ENCODE measurements around the gene FAF1. TPM values are rescaled to one million over a fixed set of nuclear protein-coding genes. Genes with fewer than 3 reads are reported as not detected.

The FAF1 gene
- total RNA-seq, 1 donor from 2014 or later = 52.0 TPM

DNA sequence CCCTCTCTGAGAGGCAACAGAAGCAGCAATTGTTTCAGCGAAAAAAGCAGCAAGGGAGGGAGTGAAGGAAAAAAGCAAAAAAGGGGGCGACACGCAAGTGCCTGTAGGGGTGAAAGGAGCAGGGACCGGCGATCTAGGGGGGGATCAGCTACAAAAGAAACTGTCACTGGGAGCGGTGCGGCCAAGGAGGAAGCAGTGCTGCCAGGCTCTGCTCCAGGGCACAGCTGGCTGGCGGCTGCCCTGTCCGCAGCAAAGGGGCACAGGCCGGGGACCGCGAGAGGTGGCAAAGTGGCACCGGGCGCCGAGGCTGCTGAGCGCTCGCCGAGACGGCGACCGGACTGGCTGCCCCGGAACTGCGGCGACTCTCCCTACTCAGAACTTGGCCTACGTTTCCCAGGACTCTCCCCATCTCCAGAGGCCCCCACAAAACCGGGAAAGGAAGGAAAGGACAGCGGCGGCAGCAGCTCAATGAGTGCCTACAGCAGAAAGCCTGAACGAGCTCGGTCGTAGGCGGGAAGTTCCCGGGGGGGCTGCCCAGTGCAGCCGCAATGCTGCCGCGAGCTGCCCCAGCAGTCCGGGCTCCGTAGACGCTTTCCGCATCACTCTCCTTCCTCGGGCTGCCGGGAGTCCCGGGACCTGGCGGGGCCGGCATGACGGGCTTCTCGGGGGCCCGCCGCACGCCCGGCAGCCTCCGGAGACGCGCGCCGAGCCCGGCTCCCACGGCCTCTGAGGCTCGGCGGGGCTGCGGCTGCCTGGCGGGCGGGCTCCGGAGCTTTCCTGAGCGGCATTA is 8.9 kb upstream of the FAF1 start:
- TF ChIP-seq, protein P1, sequence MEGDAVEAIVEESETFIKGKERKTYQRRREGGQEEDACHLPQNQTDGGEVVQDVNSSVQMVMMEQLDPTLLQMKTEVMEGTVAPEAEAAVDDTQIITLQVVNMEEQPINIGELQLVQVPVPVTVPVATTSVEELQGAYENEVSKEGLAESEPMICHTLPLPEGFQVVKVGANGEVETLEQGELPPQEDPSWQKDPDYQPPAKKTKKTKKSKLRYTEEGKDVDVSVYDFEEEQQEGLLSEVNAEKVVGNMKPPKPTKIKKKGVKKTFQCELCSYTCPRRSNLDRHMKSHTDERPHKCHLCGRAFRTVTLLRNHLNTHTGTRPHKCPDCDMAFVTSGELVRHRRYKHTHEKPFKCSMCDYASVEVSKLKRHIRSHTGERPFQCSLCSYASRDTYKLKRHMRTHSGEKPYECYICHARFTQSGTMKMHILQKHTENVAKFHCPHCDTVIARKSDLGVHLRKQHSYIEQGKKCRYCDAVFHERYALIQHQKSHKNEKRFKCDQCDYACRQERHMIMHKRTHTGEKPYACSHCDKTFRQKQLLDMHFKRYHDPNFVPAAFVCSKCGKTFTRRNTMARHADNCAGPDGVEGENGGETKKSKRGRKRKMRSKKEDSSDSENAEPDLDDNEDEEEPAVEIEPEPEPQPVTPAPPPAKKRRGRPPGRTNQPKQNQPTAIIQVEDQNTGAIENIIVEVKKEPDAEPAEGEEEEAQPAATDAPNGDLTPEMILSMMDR (IDR thresholded peaks at IDR 0.05) = no peak
- Mint-ChIP-seq H3K4me1 (ENCODE audit: unreplicated experiment) (peaks cover 29% of the 10 kb centered on the region), H3K9me3 (ENCODE audit: unreplicated experiment) (no peaks in the 10 kb centered on the region), H3K27me3 (ENCODE audit: unreplicated experiment) (no peaks in the 10 kb centered on the region), H3K36me3 (ENCODE audit: unreplicated experiment) (no peaks in the 10 kb centered on the region), H3K27ac (ENCODE audit: unreplicated experiment) (peak overlapping the region; percentile 97), H3K4me3 (ENCODE audit: unreplicated experiment) (peak overlapping the region; percentile 98)
- no peak for DNase-seq (ENCODE audit: extremely low spot score, unreplicated experiment)

DNA sequence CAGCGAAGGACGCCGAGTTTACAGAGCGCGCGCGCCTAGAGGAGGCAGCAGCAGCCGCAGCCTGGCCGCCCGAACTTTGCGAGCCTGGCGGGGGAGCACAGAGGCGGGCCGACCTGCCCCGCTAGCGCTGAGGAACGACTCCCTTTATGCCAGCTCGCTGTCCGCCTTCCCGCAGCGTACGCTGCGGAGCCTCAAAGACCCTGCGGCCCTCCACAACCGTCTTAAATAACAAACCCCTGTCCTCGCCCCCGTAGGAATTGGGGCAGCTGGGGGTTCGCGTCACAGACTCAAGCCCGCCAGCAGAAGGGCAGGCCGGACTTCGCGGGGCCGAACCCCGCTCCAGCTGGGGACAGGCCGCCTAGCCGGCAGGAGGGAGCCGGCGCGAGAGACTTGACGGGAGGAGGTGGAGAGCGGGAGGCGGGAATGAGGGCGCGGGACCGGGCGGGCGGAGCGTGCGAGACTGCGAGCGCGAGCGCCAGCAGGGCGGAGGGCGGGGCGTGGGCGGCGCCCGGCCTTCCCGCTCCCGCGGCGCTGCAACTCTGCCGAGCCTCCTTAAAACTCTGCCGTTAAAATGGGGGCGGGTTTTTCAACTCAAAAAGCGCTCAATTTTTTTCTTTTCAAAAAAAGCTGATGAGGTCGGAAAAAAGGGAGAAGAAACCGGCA is 8.2 kb upstream of the FAF1 start:
- H3K36me3 Mint-ChIP-seq (ENCODE audit: unreplicated experiment) = no peaks in the 10 kb centered on the region
- H3K27me3 Mint-ChIP-seq (ENCODE audit: unreplicated experiment) = no peaks in the 10 kb centered on the region
- DNase-seq (ENCODE audit: extremely low spot score, unreplicated experiment) = peak; percentile 96
- TF ChIP-seq, protein P1 (IDR thresholded peaks at IDR 0.05) = peak; percentile 56
- peaks cover 24% of the 10 kb centered on the region for H3K4me1 Mint-ChIP-seq (ENCODE audit: unreplicated experiment)
- H3K27ac Mint-ChIP-seq (ENCODE audit: unreplicated experiment) = peak overlapping the region; percentile 96
- H3K9me3 Mint-ChIP-seq (ENCODE audit: unreplicated experiment) = no peaks in the 10 kb centered on the region
- peak overlapping the region; percentile 98 for H3K4me3 Mint-ChIP-seq (ENCODE audit: unreplicated experiment)

DNA sequence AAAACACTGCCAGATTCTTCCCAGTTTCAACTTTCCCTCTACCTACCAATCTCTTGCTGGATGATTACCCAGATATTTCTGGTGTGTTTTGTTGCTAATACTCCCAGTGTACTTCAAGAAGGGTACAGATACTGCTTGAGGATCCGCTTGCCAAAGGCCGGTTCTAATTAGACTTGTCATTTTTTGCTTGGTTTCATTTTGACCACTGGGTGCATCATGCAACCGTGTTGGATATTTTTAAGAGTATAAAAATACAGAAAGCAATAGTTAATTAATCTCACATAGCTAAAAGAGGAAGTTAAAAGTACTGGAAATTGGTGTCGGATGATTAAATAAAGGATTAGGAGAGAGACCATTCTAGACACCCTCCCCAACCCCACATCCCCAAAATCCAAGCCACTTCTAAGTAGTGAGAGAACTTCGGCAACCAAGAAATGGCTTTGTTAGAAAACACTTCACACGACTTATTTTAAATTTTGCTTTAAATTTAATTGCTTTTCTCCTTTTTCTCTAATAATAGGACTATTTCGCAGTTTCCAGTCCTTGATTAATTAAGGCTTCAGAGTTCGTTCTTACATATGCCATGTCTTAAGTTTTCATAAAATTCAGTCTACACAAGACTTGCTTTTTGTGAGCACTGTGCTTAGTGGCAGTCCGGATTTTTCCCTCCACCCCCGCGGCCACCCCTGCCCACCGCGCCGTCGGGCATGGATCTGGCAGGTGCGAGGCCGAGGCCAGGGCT is 7.5 kb upstream of the FAF1 start:
- H3K36me3 Mint-ChIP-seq (ENCODE audit: unreplicated experiment) = no peaks in the 10 kb centered on the region
- H3K27me3 Mint-ChIP-seq (ENCODE audit: unreplicated experiment) = no peaks in the 10 kb centered on the region
- peak overlapping the region; percentile 96 for H3K27ac Mint-ChIP-seq (ENCODE audit: unreplicated experiment)
- no peak for DNase-seq (ENCODE audit: extremely low spot score, unreplicated experiment)
- peak overlapping the region; percentile 98 for H3K4me3 Mint-ChIP-seq (ENCODE audit: unreplicated experiment)
- TF ChIP-seq, protein P1 (IDR thresholded peaks at IDR 0.05) = no peak
- H3K9me3 Mint-ChIP-seq (ENCODE audit: unreplicated experiment) = no peaks in the 10 kb centered on the region
- peaks cover 20% of the 10 kb centered on the region for H3K4me1 Mint-ChIP-seq (ENCODE audit: unreplicated experiment)

DNA sequence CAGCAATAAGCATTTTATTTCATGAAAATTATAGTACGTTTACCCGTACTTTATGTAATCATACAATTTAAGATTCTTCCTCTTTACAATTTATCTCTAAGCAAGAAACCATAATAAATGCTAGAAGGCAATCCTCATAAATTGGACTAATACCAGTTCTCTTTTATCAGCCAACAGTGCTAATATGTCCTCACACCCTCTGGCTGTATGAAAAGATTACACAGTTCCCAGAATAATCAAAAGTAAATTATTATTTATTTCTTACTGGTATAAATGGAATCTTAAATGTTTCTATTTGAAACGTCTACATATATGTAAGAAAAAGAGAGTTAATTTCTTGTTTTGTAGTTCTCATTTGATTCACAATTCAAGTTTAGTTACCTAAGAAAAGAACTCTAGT is 6.9 kb upstream of the FAF1 start:
- H3K27me3 Mint-ChIP-seq (ENCODE audit: unreplicated experiment) = no peaks in the 10 kb centered on the region

More for the DNA sequence above, 6.9 kb upstream of the FAF1 start:
- H3K4me1 Mint-ChIP-seq (ENCODE audit: unreplicated experiment) = peaks cover 19% of the 10 kb centered on the region
- H3K4me3 Mint-ChIP-seq (ENCODE audit: unreplicated experiment) = peak overlapping the region; percentile 98
- TF ChIP-seq, protein P1 (IDR thresholded peaks at IDR 0.05) = no peak
- DNase-seq (ENCODE audit: extremely low spot score, unreplicated experiment) = no peak
- H3K36me3 Mint-ChIP-seq (ENCODE audit: unreplicated experiment) = no peaks in the 10 kb centered on the region
- no peak overlapping the region for H3K27ac Mint-ChIP-seq (ENCODE audit: unreplicated experiment)
- no peaks in the 10 kb centered on the region for H3K9me3 Mint-ChIP-seq (ENCODE audit: unreplicated experiment)
